Mesenchymal stem cell (in vitro differentiated cells and primary cell): ENCODE data around the gene CCL15.

ENCODE experiments used
- DNase-seq: peaks from one replicate; pipeline ENCODE4 v3.0.0-alpha.2; 2013
- H2AFZ ChIP-seq: one replicate; pipeline ENCODE4 v1.6.1; 2013; ENCODE audit warnings: low read depth, mild to moderate bottlenecking, control low read depth, inconsistent platforms, low read length, moderate library complexity
- H2AK5ac ChIP-seq: 2 replicates; pipeline ENCODE4 v1.6.1; 2013; ENCODE audit warnings: low read length, moderate library complexity, mild to moderate bottlenecking, inconsistent platforms; ENCODE audit not compliant: severe bottlenecking
- H2BK120ac ChIP-seq: one replicate; pipeline ENCODE4 v1.6.1; 2013; ENCODE audit warnings: low read depth, mild to moderate bottlenecking, inconsistent platforms, low read length, moderate library complexity
- H2BK12ac ChIP-seq, 2 experiments: one replicate each; pipeline ENCODE4 v1.6.1; 2013; ENCODE audit warnings: inconsistent platforms in 2 of 2, low read length in 2 of 2, mild to moderate bottlenecking in 2 of 2, moderate library complexity in 2 of 2, control low read depth in 1 of 2
- H2BK15ac ChIP-seq: one replicate; pipeline ENCODE4 v1.6.1; 2013; ENCODE audit warnings: mild to moderate bottlenecking, low read depth, inconsistent platforms; ENCODE audit not compliant: poor library complexity, severe bottlenecking
- H2BK5ac ChIP-seq: 2 replicates; pipeline ENCODE4 v1.6.1; 2013; ENCODE audit warnings: low read depth, mild to moderate bottlenecking, low read length, control low read depth, inconsistent platforms; ENCODE audit not compliant: poor library complexity, severe bottlenecking
- H3K14ac ChIP-seq, 2 experiments: one replicate each; pipeline ENCODE4 v1.6.1; 2013; ENCODE audit warnings: inconsistent platforms in 2 of 2, low read length in 2 of 2, control low read depth in 1 of 2, mild to moderate bottlenecking in 1 of 2, moderate library complexity in 1 of 2
- H3K18ac ChIP-seq, 2 experiments: one replicate each; pipeline ENCODE4 v1.6.1; 2013; ENCODE audit warnings: inconsistent platforms in 2 of 2, low read length in 2 of 2, control low read depth in 1 of 2, low read depth in 1 of 2, mild to moderate bottlenecking in 1 of 2
- H3K23ac ChIP-seq, 2 experiments: one replicate each; pipeline ENCODE4 v1.6.1; 2013; ENCODE audit warnings: inconsistent platforms in 2 of 2, low read length in 2 of 2, mild to moderate bottlenecking in 2 of 2, moderate library complexity in 2 of 2, control low read depth in 1 of 2
- H3K27ac ChIP-seq: 2 replicates; pipeline ENCODE4 v1.5.1; 2013; ENCODE audit warnings: mild to moderate bottlenecking, moderate library complexity, low read length, control low read depth, inconsistent platforms; ENCODE audit not compliant: poor library complexity, severe bottlenecking
- H3K27me3 ChIP-seq, 2 experiments: 2 replicates each; pipeline versions ENCODE4 v1.6.1 to v1.7.0; 2013; ENCODE audit warnings: low read length in 2 of 2, mild to moderate bottlenecking in 2 of 2, moderate library complexity in 2 of 2, control low read depth in 1 of 2, inconsistent platforms in 1 of 2; ENCODE audit not compliant: control insufficient read depth in 1 of 2, insufficient read depth in 1 of 2
- H3K36me3 ChIP-seq, 2 experiments: 2 replicates each; pipeline versions ENCODE4 v1.6.1 to v1.7.0; 2013; ENCODE audit warnings: low read length in 2 of 2, control low read depth in 1 of 2, inconsistent platforms in 1 of 2, low read depth in 1 of 2, mild to moderate bottlenecking in 1 of 2; ENCODE audit not compliant: insufficient read depth in 2 of 2, control insufficient read depth in 1 of 2
- H3K4ac ChIP-seq, 2 experiments: one replicate each; pipeline ENCODE4 v1.6.1; 2013; ENCODE audit warnings: inconsistent platforms in 2 of 2, low read length in 2 of 2, mild to moderate bottlenecking in 2 of 2, moderate library complexity in 2 of 2, control low read depth in 1 of 2, low read depth in 1 of 2
- H3K4me1 ChIP-seq: 2 replicates; pipeline ENCODE4 v1.6.1; 2013; ENCODE audit warnings: low read depth, low read length, control low read depth; ENCODE audit not compliant: control insufficient read depth, insufficient read depth
- H3K4me2 ChIP-seq: 2 replicates; pipeline ENCODE4 v1.6.1; 2013; ENCODE audit warnings: low read length, mild to moderate bottlenecking, inconsistent platforms; ENCODE audit not compliant: poor library complexity, severe bottlenecking
- H3K4me3 ChIP-seq, 2 experiments: 2 replicates each; pipeline versions ENCODE4 v1.5.1 to v1.7.0; 2013; ENCODE audit warnings: low read length in 2 of 2, mild to moderate bottlenecking in 2 of 2, control low read depth in 1 of 2, low read depth in 1 of 2; ENCODE audit not compliant: insufficient read depth in 1 of 2
- H3K79me1 ChIP-seq: replicated peaks from 2 replicates; pipeline ENCODE4 v1.6.1; 2013; ENCODE audit warnings: mild to moderate bottlenecking, control low read depth, low read length, inconsistent platforms; ENCODE audit not compliant: poor library complexity, severe bottlenecking
- H3K9ac ChIP-seq: 2 replicates; pipeline ENCODE4 v1.7.0; 2013; ENCODE audit warnings: mild to moderate bottlenecking, low read length, moderate library complexity
- H3K9me3 ChIP-seq: 2 replicates; pipeline ENCODE4 v1.7.0; 2013; ENCODE audit warnings: mild to moderate bottlenecking, low read length; ENCODE audit not compliant: control insufficient read depth
- H4K8ac ChIP-seq: one replicate; pipeline ENCODE4 v1.6.1; 2013; ENCODE audit warnings: inconsistent platforms, mild to moderate bottlenecking, low read length, moderate library complexity
- H4K91ac ChIP-seq: one replicate; pipeline ENCODE4 v1.6.1; 2013; ENCODE audit warnings: mild to moderate bottlenecking, low read length, inconsistent platforms
- WGBS: methylation state at CpG from one replicate; pipeline ENCODE4 v1.1.7; 2013; ENCODE audit warnings: mixed read lengths; 5-methylcytosine and 5-hydroxymethylcytosine counted together

CCL15 gene

DNA sequence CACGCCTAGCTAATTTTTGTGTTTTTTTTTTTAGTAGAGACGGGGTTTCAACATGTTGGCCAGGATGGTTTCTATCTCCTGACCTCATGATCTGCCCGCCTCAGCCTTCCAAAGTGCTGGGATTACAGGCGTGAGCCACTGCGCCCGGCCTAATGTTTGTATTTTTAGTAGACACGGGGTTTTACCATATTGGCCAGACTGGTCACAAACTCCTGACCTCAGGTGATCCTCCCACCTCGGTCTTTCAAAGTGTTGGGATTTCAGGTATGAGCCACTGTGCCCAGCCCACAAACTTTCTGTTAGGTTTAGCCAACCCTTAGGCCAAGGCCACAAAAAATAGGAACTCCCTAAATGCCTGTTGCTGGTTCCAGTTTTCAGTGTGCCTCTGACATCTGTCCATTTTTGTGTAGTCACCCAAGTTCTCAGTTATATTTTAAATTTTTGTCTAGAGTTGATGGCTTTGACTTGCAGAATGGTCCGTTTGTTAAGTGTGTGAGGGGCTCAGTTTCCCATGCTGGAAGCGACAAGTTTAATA lies 32.8 kb downstream of the CCL15 start:
- Histone ChIP-seq H3K18ac (no peak overlapping the region), H3K14ac (no peak overlapping the region), H3K9ac (no peak overlapping the region), H4K91ac (no peak overlapping the region), H2AFZ (no peak overlapping the region), H3K27me3 (peaks cover 3 to 27% of the 10 kb centered on the region in 2 experiments), H3K79me1 (no peaks in the 10 kb centered on the region), H3K27ac (no peak overlapping the region), H3K4me2 (no peak overlapping the region), H3K4ac (no peak overlapping the region), H2BK120ac (no peak overlapping the region), H3K23ac (no peak overlapping the region), H2AK5ac (no peak overlapping the region), H2BK15ac (no peak overlapping the region), H3K36me3 (no peaks in the 10 kb centered on the region), H3K4me1 (peaks cover 3% of the 10 kb centered on the region), H2BK5ac (no peak overlapping the region), H3K9me3 (no peaks in the 10 kb centered on the region), H4K8ac (no peak overlapping the region), H2BK12ac (no peak overlapping the region), H3K4me3 (no peak overlapping the region)
- no peak for DNase-seq
- WGBS = 90% methylated on average over 8 of the region's 10 CpGs

GRCh38 chr17:35965272-35965671 lies 36.1 kb downstream of the CCL15 start:
- no peak overlapping the region for H3K4ac ChIP-seq
- no peak overlapping the region for H2BK120ac ChIP-seq
- no peak overlapping the region for H2BK15ac ChIP-seq
- peaks cover 6 to 25% of the 10 kb centered on the region in 2 experiments for H3K27me3 ChIP-seq
- no peak overlapping the region for H3K23ac ChIP-seq
- H3K79me1 ChIP-seq = no peaks in the 10 kb centered on the region
- 94% methylated on average over 7 of the region's 7 CpGs for WGBS
- no peak overlapping the region for H3K14ac ChIP-seq
- H2AFZ ChIP-seq = no peak overlapping the region
- no peak overlapping the region for H3K4me3 ChIP-seq
- no peak overlapping the region for H2AK5ac ChIP-seq
- H2BK12ac ChIP-seq = no peak overlapping the region
- peaks cover 3% of the 10 kb centered on the region for H3K4me1 ChIP-seq
- DNase-seq = no peak
- H3K36me3 ChIP-seq = no peaks in the 10 kb centered on the region
- H4K91ac ChIP-seq = no peak overlapping the region
- H3K18ac ChIP-seq = no peak overlapping the region
- no peak overlapping the region for H4K8ac ChIP-seq
- H3K9ac ChIP-seq = no peak overlapping the region
- no peak overlapping the region for H3K4me2 ChIP-seq
- no peaks in the 10 kb centered on the region for H3K9me3 ChIP-seq
- no peak overlapping the region for H3K27ac ChIP-seq
- no peak overlapping the region for H2BK5ac ChIP-seq

GRCh38 chr17:35963663-35964062 lies 37.7 kb downstream of the CCL15 start:
- Histone ChIP-seq H2BK12ac (no peak overlapping the region), H3K27me3 (peaks cover 8 to 40% of the 10 kb centered on the region in 2 experiments)
- WGBS = 89% methylated on average over 4 of the region's 6 CpGs

DNA sequence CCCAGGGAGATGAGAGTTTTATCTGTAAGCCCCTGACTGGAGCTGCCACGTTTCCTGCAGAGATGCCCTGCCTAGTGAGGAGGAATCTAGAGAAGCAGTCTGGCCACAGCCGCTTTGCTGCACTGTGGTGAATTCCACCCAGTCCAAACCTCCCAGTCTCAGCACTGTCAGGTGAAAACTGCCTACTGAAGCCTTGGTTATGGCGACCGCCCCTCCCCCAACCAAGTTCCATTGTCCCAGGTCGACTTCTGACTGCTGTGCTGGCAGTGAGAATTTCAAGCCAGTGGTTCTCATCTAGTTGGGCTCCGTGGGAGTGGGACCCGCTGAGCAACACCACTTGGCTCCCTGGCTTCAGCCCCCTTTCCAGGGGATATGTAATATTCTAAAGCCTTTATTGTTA lies 47.6 kb downstream of the CCL15 start:
- no peak overlapping the region for H3K4me3 ChIP-seq
- H3K14ac ChIP-seq = no peak overlapping the region
- no peak overlapping the region for H3K23ac ChIP-seq
- H3K18ac ChIP-seq = no peak overlapping the region
- no peak for DNase-seq
- no peaks in the 10 kb centered on the region for H3K4me1 ChIP-seq
- H2BK15ac ChIP-seq = no peak overlapping the region
- no peak overlapping the region for H2BK12ac ChIP-seq
- H2BK5ac ChIP-seq = no peak overlapping the region
- H4K8ac ChIP-seq = no peak overlapping the region
- H2AK5ac ChIP-seq = no peak overlapping the region
- no peak overlapping the region for H2BK120ac ChIP-seq
- H3K4ac ChIP-seq = no peak overlapping the region
- no peak overlapping the region for H4K91ac ChIP-seq
- no peaks in the 10 kb centered on the region for H3K9me3 ChIP-seq
- no peak overlapping the region for H3K9ac ChIP-seq
- no peak overlapping the region for H3K4me2 ChIP-seq
- H3K79me1 ChIP-seq = no peaks in the 10 kb centered on the region
- no peak overlapping the region for H2AFZ ChIP-seq
- H3K27me3 ChIP-seq = peaks cover 11 to 41% of the 10 kb centered on the region in 2 experiments
- no peak overlapping the region for H3K27ac ChIP-seq
- WGBS = 49% methylated on average over 5 of the region's 7 CpGs
- no peaks in the 10 kb centered on the region for H3K36me3 ChIP-seq

More at GRCh38 chr17:35963663-35964062, 37.7 kb downstream of the CCL15 start:
- Histone ChIP-seq H3K9ac (no peak overlapping the region), H3K4ac (no peak overlapping the region), H2AFZ (no peak overlapping the region), H3K14ac (no peak overlapping the region), H3K9me3 (no peaks in the 10 kb centered on the region), H4K8ac (no peak overlapping the region), H3K79me1 (no peaks in the 10 kb centered on the region), H4K91ac (no peak overlapping the region), H3K23ac (no peak overlapping the region), H3K4me2 (no peak overlapping the region), H3K4me1 (no peaks in the 10 kb centered on the region), H2BK120ac (no peak overlapping the region), H3K36me3 (no peaks in the 10 kb centered on the region), H3K4me3 (no peak overlapping the region), H3K18ac (no peak overlapping the region), H2BK15ac (no peak overlapping the region), H2BK5ac (no peak overlapping the region), H3K27ac (no peak overlapping the region), H2AK5ac (no peak overlapping the region)
- no peak for DNase-seq
